HL-60 (cell line): ENCODE measurements around the gene CLEC20A.

Experiments used
- DNase-seq, 2 experiments: peaks; one replicate each; pipeline ENCODE4 v3.0.0-alpha.2; 2010 to 2020; ENCODE audit warnings: low read depth in 1 of 2, low spot score in 1 of 2
- H3K27ac ChIP-seq: fragments of 250-450 bp; sonication (Bioruptor Pico); replicated peaks from 2 replicates; pipeline ENCODE4 v1.5.1; 2020; ENCODE audit warnings: mild to moderate bottlenecking, moderate library complexity
- H3K27me3 ChIP-seq: fragments of 250-450 bp; sonication (Bioruptor Pico); 2 replicates; pipeline ENCODE4 v1.5.1; 2021; ENCODE audit warnings: mild to moderate bottlenecking, moderate library complexity; ENCODE audit not compliant: insufficient read depth, poor library complexity, severe bottlenecking
- H3K4me3 ChIP-seq: replicated peaks from 2 replicates; pipeline ENCODE4 v1.5.1; 2011; ENCODE audit warnings: mild to moderate bottlenecking, control low read depth, low read length; ENCODE audit not compliant: insufficient read depth
- CTCF ChIP-seq: IDR thresholded peaks from one replicate; pipeline ENCODE4 v1.5.1; 2011; ENCODE audit warnings: low read length, control low read depth, inconsistent platforms; ENCODE audit not compliant: insufficient read depth
- GABPA ChIP-seq: IDR thresholded peaks from 2 replicates; pipeline ENCODE4 v1.6.1; 2012; ENCODE audit warnings: low read depth
- POLR2AphosphoS5 ChIP-seq: IDR thresholded peaks from 2 replicates; pipeline ENCODE4 v1.6.1; 2012; ENCODE audit warnings: low read depth
- REST ChIP-seq: IDR thresholded peaks from 2 replicates; pipeline ENCODE4 v1.6.1; 2012; ENCODE audit warnings: low read depth; ENCODE audit not compliant: insufficient replicate concordance
- SPI1 ChIP-seq: IDR thresholded peaks from 2 replicates; pipeline ENCODE4 v1.6.1; 2012; ENCODE audit warnings: low read depth, mild to moderate bottlenecking, borderline replicate concordance

Gene CLEC20A

GRCh38 chr1:178494569-178494971 is 2.2 kb downstream of the CLEC20A start:
- Histone ChIP-seq H3K27me3 (no peaks in the 10 kb centered on the region), H3K27ac (no peak overlapping the region), H3K4me3 (no peak overlapping the region)
- no peak for DNase-seq
- TF ChIP-seq POLR2AphosphoS5: no peak

GRCh38 chr1:178493301-178493741 is 3.4 kb downstream of the CLEC20A start:
- H3K4me3 ChIP-seq: no peak overlapping the region
- TF ChIP-seq CTCF (no peak), REST (no peak), POLR2AphosphoS5 (no peak), SPI1 (no peak), GABPA (no peak)
- H3K27ac ChIP-seq: no peak overlapping the region
- no peaks in the 10 kb centered on the region for H3K27me3 ChIP-seq
- no peak for DNase-seq

- no peaks in the 10 kb centered on the region for H3K27me3 ChIP-seq
Measured at GRCh38 chr1:178492341-178492740, 4.4 kb downstream of the CLEC20A start.

More at GRCh38 chr1:178492341-178492740, 4.4 kb downstream of the CLEC20A start:
- TF ChIP-seq CTCF: no peak
- TF ChIP-seq SPI1: no peak
- TF ChIP-seq GABPA: no peak
- TF ChIP-seq POLR2AphosphoS5: no peak
- no peak for TF ChIP-seq REST
- Histone ChIP-seq H3K4me3 (no peak overlapping the region), H3K27ac (no peak overlapping the region)
- DNase-seq: no peak
